ENCODE measurements around the gene IKZF2. TPM values are rescaled to one million over a fixed set of nuclear protein-coding genes. Genes with fewer than 3 reads are reported as not detected.

IKZF2 gene
- polyA plus RNA-seq, 1 donor (not counting 4 experiments of a cell fraction or from before 2014, with no cell fraction given) = 8.2 TPM

DNA sequence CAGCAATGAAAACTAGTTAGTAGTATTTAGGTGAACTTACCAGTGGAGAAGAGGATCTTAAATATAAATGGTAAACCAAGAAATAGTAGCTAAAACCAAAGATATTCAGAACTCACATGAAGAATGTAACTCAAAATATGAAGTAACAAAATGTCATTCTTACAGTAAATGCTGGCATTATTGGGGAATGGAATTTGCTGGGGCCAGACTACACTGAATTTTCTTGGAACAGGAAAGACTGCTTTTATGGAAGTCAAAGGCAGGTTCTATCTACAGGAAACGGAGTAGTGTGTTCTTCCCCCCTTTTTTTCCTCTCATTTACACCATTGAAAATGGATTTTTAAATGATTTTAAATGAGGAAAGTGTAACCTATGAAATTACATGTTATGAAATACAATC lies 188.7 kb downstream of the IKZF2 start:
- peaks cover 18% of the 10 kb centered on the region for H3K4me1 ChIP-seq (ENCODE audit: control insufficient read depth, extremely low read depth, insufficient read depth, low read length)
- no peaks in the 10 kb centered on the region for H3K79me2 ChIP-seq (ENCODE audit: control insufficient read depth, insufficient read depth, low read length)
- no peak overlapping the region for H3K27ac ChIP-seq (ENCODE audit: control insufficient read depth, insufficient read depth, low read length)
- no peak for DNase-seq (ENCODE audit: low read depth, low spot score)
- no peak overlapping the region for H3K4me3 ChIP-seq (ENCODE audit: control insufficient read depth in 2 of 3, extremely low read depth in 1 of 3, insufficient read depth in 2 of 3, low read depth in 1 of 3, low read length in 3 of 3)
- no peaks in the 10 kb centered on the region for H3K36me3 ChIP-seq (ENCODE audit: control insufficient read depth in 2 of 2, extremely low read depth in 1 of 2, insufficient read depth in 2 of 2, low read length in 2 of 2)
- dilution Hi-C loops (cut with MboI; ENCODE audit: extremely low pct_ligation_motif_present, low sequenced_read_pairs) = no loop called here
- FAIRE-seq = no peak
- TF ChIP-seq CTCF (optimal IDR thresholded peaks at IDR 0.05 in 1 of 3, IDR thresholded peaks at IDR 0.05 in 1 of 3, conservative IDR thresholded peaks at IDR 0.05 in 1 of 3; ENCODE audit: extremely low read depth in 1 of 3, insufficient read depth in 2 of 3, low read length in 3 of 3) (no peak), EZH2 (IDR thresholded peaks at IDR 0.05; ENCODE audit: low read length) (no peak)
- no peak overlapping the region for H3K4me2 ChIP-seq (ENCODE audit: control insufficient read depth, extremely low read depth, insufficient read depth, low read depth, low read length)
- H2AFZ ChIP-seq (ENCODE audit: control insufficient read depth, low read length) = no peak overlapping the region
- no peaks in the 10 kb centered on the region for H4K20me1 ChIP-seq (ENCODE audit: control insufficient read depth, extremely low read depth, insufficient read depth, low read length)
- no peaks in the 10 kb centered on the region for H3K9me3 ChIP-seq (ENCODE audit: control insufficient read depth, low read depth, low read length)
- no peak overlapping the region for H3K9ac ChIP-seq (ENCODE audit: control insufficient read depth, extremely low read depth, insufficient read depth, low read length)
- H3K27me3 ChIP-seq (ENCODE audit: control insufficient read depth, extremely low read depth, insufficient read depth, low read length) = no peaks in the 10 kb centered on the region
- H3K9me1 ChIP-seq (ENCODE audit: control insufficient read depth, extremely low read depth, insufficient read depth, low read length) = no peaks in the 10 kb centered on the region

DNA sequence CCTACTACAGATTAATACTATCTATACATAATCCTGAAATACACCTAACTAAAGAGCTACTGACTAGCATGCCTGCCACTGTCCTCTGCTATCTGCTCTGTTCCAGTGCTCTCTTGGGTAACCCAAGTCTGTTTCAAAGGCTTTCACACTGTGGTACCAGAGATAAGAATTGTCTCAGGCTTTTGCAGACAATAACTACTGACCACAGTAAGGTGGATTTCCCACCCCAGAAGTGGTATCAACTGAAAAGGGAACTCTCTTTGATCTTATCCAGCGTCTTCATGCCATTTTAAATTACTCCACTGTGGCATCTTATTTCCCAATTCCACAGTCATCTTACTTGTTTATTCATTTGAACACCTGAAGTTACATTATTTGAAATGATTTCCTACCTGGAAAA lies 190.2 kb downstream of the IKZF2 start:
- H2AFZ ChIP-seq (ENCODE audit: control insufficient read depth, low read length) = no peak overlapping the region
- TF ChIP-seq CTCF (optimal IDR thresholded peaks at IDR 0.05 in 1 of 3, IDR thresholded peaks at IDR 0.05 in 1 of 3, conservative IDR thresholded peaks at IDR 0.05 in 1 of 3; ENCODE audit: extremely low read depth in 1 of 3, insufficient read depth in 2 of 3, low read length in 3 of 3) (no peak), EZH2 (IDR thresholded peaks at IDR 0.05; ENCODE audit: low read length) (no peak)
- no peaks in the 10 kb centered on the region for H3K79me2 ChIP-seq (ENCODE audit: control insufficient read depth, insufficient read depth, low read length)
- no peaks in the 10 kb centered on the region for H3K9me3 ChIP-seq (ENCODE audit: control insufficient read depth, low read depth, low read length)
- H3K9ac ChIP-seq (ENCODE audit: control insufficient read depth, extremely low read depth, insufficient read depth, low read length) = no peak overlapping the region
- no peak overlapping the region for H3K4me2 ChIP-seq (ENCODE audit: control insufficient read depth, extremely low read depth, insufficient read depth, low read depth, low read length)
- no peak overlapping the region for H3K4me3 ChIP-seq (ENCODE audit: control insufficient read depth in 2 of 3, extremely low read depth in 1 of 3, insufficient read depth in 2 of 3, low read depth in 1 of 3, low read length in 3 of 3)
- H4K20me1 ChIP-seq (ENCODE audit: control insufficient read depth, extremely low read depth, insufficient read depth, low read length) = no peaks in the 10 kb centered on the region
- H3K27me3 ChIP-seq (ENCODE audit: control insufficient read depth, extremely low read depth, insufficient read depth, low read length) = no peaks in the 10 kb centered on the region
- no peak for DNase-seq (ENCODE audit: low read depth, low spot score)
- dilution Hi-C loops (cut with MboI; ENCODE audit: extremely low pct_ligation_motif_present, low sequenced_read_pairs) = no loop called here
- H3K27ac ChIP-seq (ENCODE audit: control insufficient read depth, insufficient read depth, low read length) = no peak overlapping the region
- H3K4me1 ChIP-seq (ENCODE audit: control insufficient read depth, extremely low read depth, insufficient read depth, low read length) = peaks cover 20% of the 10 kb centered on the region
- FAIRE-seq = no peak
- no peaks in the 10 kb centered on the region for H3K9me1 ChIP-seq (ENCODE audit: control insufficient read depth, extremely low read depth, insufficient read depth, low read length)
- H3K36me3 ChIP-seq (ENCODE audit: control insufficient read depth in 2 of 2, extremely low read depth in 1 of 2, insufficient read depth in 2 of 2, low read length in 2 of 2) = no peaks in the 10 kb centered on the region

Measured in keratinocyte (primary cell).